SK-N-SH (cell line): Measurements from ENCODE around the gene HOXD10. TPM values are rescaled to one million over a fixed set of nuclear protein-coding genes. Genes with fewer than 3 reads are reported as not detected.

Source experiments
- CTCF ChIA-PET: fragments of 300-600, 350-600 bp; formaldehyde crosslinking; extraction: SDS; loops from one replicate; lab custom pipeline; 2021; lab: Yijun Ruan, JAX
- POLR2A ChIA-PET: fragments of 350-600 bp; sonication (Branson Sonifier 250); formaldehyde crosslinking; extraction: SDS; loops from one replicate; lab custom pipeline; 2020; ENCODE audit warnings: antibody characterized with exemption, inconsistent platforms; lab: Yijun Ruan, JAX
- DNase-seq: peaks from one replicate; pipeline ENCODE4 v3.0.0; 2012
- H2AFZ ChIP-seq: fragments of 200-600 bp; sonication (generic); 2 replicates; pipeline ENCODE4 v1.8.1; 2016; ENCODE audit warnings: antibody characterized with exemption, mild to moderate bottlenecking, low read depth
- H3F3A ChIP-seq: fragments of 200-600 bp; sonication (generic); replicated peaks from 2 replicates; pipeline ENCODE3; 2016; ENCODE audit warnings: antibody characterized with exemption, mild to moderate bottlenecking; ENCODE audit not compliant: insufficient read depth
- H3K27ac ChIP-seq, 2 experiments: fragments of 200-500 bp in 1 of 2; fragments of 200-600 bp in 1 of 2; sonication (Bioruptor generic) in 1 of 2; sonication (generic), shearing (Covaris generic) in 1 of 2; 2 replicates each; pipeline versions ENCODE4 v1.5.1 to v1.6.1; 2014 to 2016; ENCODE audit warnings: low read depth in 2 of 2, inconsistent platforms in 1 of 2, low read length in 1 of 2, mild to moderate bottlenecking in 1 of 2, mixed read lengths in 1 of 2
- H3K27me3 ChIP-seq: fragments of 200-600 bp; sonication (generic), shearing (Covaris generic); 2 replicates; pipeline ENCODE4 v1.6.1; 2016; ENCODE audit warnings: mixed run types; ENCODE audit not compliant: insufficient read depth
- H3K36me3 ChIP-seq, 2 experiments: fragments of 200-500 bp in 1 of 2; fragments of 200-600 bp in 1 of 2; sonication (Bioruptor generic) in 1 of 2; sonication (generic) in 1 of 2; replicated peaks in 1 of 2; 2 replicates each; pipeline versions ENCODE3 to v1.5.1; 2014 to 2016; ENCODE audit warnings: low read length in 1 of 2, mild to moderate bottlenecking in 1 of 2; ENCODE audit not compliant: insufficient read depth in 2 of 2, control insufficient read depth in 1 of 2
- H3K4me1 ChIP-seq, 2 experiments: fragments of 200-500 bp in 1 of 2; fragments of 200-600 bp in 1 of 2; sonication (Bioruptor generic) in 1 of 2; sonication (generic), shearing (Covaris generic) in 1 of 2; 2 replicates each; pipeline versions ENCODE4 v1.5.1 to v1.6.1; 2014 to 2016; ENCODE audit warnings: low read depth in 1 of 2, low read length in 1 of 2, mixed run types in 1 of 2; ENCODE audit not compliant: insufficient read depth in 2 of 2, control insufficient read depth in 1 of 2
- H3K4me2 ChIP-seq: fragments of 200-600 bp; sonication (generic), shearing (Covaris generic); 2 replicates; pipeline ENCODE4 v1.6.1; 2017; ENCODE audit warnings: mixed run types
- H3K4me3 ChIP-seq, 2 experiments: fragments of 200-500 bp in 1 of 2; fragments of 200-600 bp in 1 of 2; sonication (Bioruptor generic) in 1 of 2; sonication (generic), shearing (Covaris generic) in 1 of 2; 2 replicates each; pipeline versions ENCODE4 v1.5.1 to v1.8.1; 2014 to 2016; ENCODE audit warnings: low read depth in 2 of 2, inconsistent platforms in 1 of 2, low read length in 1 of 2, mild to moderate bottlenecking in 1 of 2, mixed read lengths in 1 of 2, moderate library complexity in 1 of 2
- H3K79me2 ChIP-seq: fragments of 200-600 bp; sonication (generic); 2 replicates; pipeline ENCODE4 v1.8.1; 2017; ENCODE audit warnings: mild to moderate bottlenecking; ENCODE audit not compliant: insufficient read depth
- H3K9ac ChIP-seq: fragments of 200-600 bp; sonication (generic); 2 replicates; pipeline ENCODE4 v1.6.1; 2017; ENCODE audit warnings: mixed run types
- H3K9me2 ChIP-seq: fragments of 200-600 bp; sonication (generic); 2 replicates; pipeline ENCODE4 v1.6.1; 2017; ENCODE audit warnings: mixed run types
- H3K9me3 ChIP-seq: fragments of 200-600 bp; sonication (generic); 2 replicates; pipeline ENCODE4 v1.6.1; 2017; ENCODE audit warnings: mixed run types, mild to moderate bottlenecking, moderate library complexity
- H4K20me1 ChIP-seq: fragments of 200-600 bp; sonication (generic); 2 replicates; pipeline ENCODE4 v1.6.1; 2017; ENCODE audit warnings: mild to moderate bottlenecking, mixed run types; ENCODE audit not compliant: insufficient read depth
- ELF1 ChIP-seq: IDR thresholded peaks from 2 replicates; pipeline ENCODE4 v1.4.0; 2012
- FOXJ3 ChIP-seq: sonication (generic); formaldehyde crosslinking; IDR thresholded peaks from 2 replicates; pipeline ENCODE4 v1.5.1; 2020; ENCODE audit warnings: mild to moderate bottlenecking, missing genetic modification reagents
- FOXM1 ChIP-seq: IDR thresholded peaks from 2 replicates; pipeline ENCODE4 v1.4.0; 2012; ENCODE audit warnings: low read depth, mild to moderate bottlenecking
- JUND ChIP-seq: IDR thresholded peaks from 2 replicates; pipeline ENCODE4 v1.4.0; 2012
- MEF2A ChIP-seq: IDR thresholded peaks from 2 replicates; pipeline ENCODE4 v1.4.0; 2012; ENCODE audit warnings: low read depth, borderline replicate concordance
- NRF1 ChIP-seq: IDR thresholded peaks from 2 replicates; pipeline ENCODE4 v1.6.1; 2012; ENCODE audit warnings: low read depth, mild to moderate bottlenecking, low read length
- PBX3 ChIP-seq: IDR thresholded peaks from 2 replicates; pipeline ENCODE4; 2012
- RXRA ChIP-seq: IDR thresholded peaks from 2 replicates; pipeline ENCODE4 v1.4.0; 2012; ENCODE audit warnings: low read depth, mild to moderate bottlenecking, borderline replicate concordance
- SIN3A ChIP-seq: IDR thresholded peaks from 2 replicates; pipeline ENCODE4 v1.6.1; 2012; ENCODE audit warnings: low read depth, mild to moderate bottlenecking, low read length, moderate library complexity, borderline replicate concordance
- TAF1 ChIP-seq: IDR thresholded peaks from 2 replicates; pipeline ENCODE4 v1.6.1; 2012; ENCODE audit warnings: low read depth, mild to moderate bottlenecking, low read length, moderate library complexity, borderline replicate concordance
- WGBS: methylation state at CpG from one replicate; pipeline ENCODE4 v1.1.6; 2017; ENCODE audit warnings: low lambda C conversion rate; 5-methylcytosine and 5-hydroxymethylcytosine counted together
- polyA plus RNA-seq, 3 experiments: library from polyadenylated mRNA; depleted of rRNA; stranded (reverse); fragments of >200 nt; gene quantifications; 2 replicates each; pipeline ENCODE4 v1.2.3, GENCODE V29; 2012

Gene HOXD10
- polyA plus RNA-seq, 1 of the 3 experiments (the other 2 are of a cell fraction): 0.10 TPM

- Histone ChIP-seq H3K4me3 (no peak overlapping the region), H3K9me3 (no peaks in the 10 kb centered on the region), H2AFZ (no peak overlapping the region), H3K4me2 (no peak overlapping the region), H3K36me3 (peaks cover 0 to 27% of the 10 kb centered on the region in 2 experiments), H3K27ac (no peak overlapping the region), H4K20me1 (no peaks in the 10 kb centered on the region), H3F3A (no peaks in the 10 kb centered on the region)
- ChIA-PET POLR2A (interaction anchor here (1.1 kb wide), 1 partner anchor 19 kb away, joined by 3 read pairs; no protein-coding TSS in a partner anchor), CTCF (interaction anchor here (0.8 to 6.2 kb wide), 8 partner anchors 12 to 494 kb away, joined by 3 to 53 read pairs (median 4); no protein-coding TSS in a partner anchor)
- WGBS: 79% methylated on average over 6 of the region's 6 CpGs
- no peak for TF ChIP-seq MEF2A
- TF ChIP-seq PBX3: no peak
- TF ChIP-seq JUND: no peak
- TF ChIP-seq NRF1: no peak
- no peak for TF ChIP-seq RXRA
- no peak for TF ChIP-seq TAF1
- no peak for TF ChIP-seq FOXJ3 (CRISPR knock-in tag)
- TF ChIP-seq, all 33 proteins: peak for 0
- Histone ChIP-seq H3K4me1 (peaks cover 0 to 8% of the 10 kb centered on the region in 2 experiments; a peak in 2 of 4 replicates), H3K79me2 (no peaks in the 10 kb centered on the region), H3K27me3 (no peaks in the 10 kb centered on the region), H3K9ac (no peak overlapping the region), H3K9me2 (no peaks in the 10 kb centered on the region)
- DNase-seq: no peak
Measured at GRCh38 chr2:176155356-176156044, 38.9 kb downstream of the HOXD10 start.

GRCh38 chr2:176156301-176156806 is 39.8 kb downstream of the HOXD10 start:
- Histone ChIP-seq H3K27me3 (no peaks in the 10 kb centered on the region), H3K9me2 (no peaks in the 10 kb centered on the region), H3K4me2 (0 out of 2 replicates have a peak overlapping the region, but pooled peaks have one; percentile 81), H2AFZ (no peak overlapping the region), H3K9me3 (no peaks in the 10 kb centered on the region), H4K20me1 (no peaks in the 10 kb centered on the region), H3F3A (no peaks in the 10 kb centered on the region), H3K4me3 (peak overlapping the region in 1 of 2 experiments; percentile 54; a peak in 2 of 4 replicates), H3K4me1 (peaks cover 0 to 8% of the 10 kb centered on the region in 2 experiments; a peak in 2 of 4 replicates), H3K27ac (peak overlapping the region in 1 of 2 experiments; percentile 89; a peak in 2 of 4 replicates), H3K36me3 (peaks cover 0 to 27% of the 10 kb centered on the region in 2 experiments), H3K9ac (no peak overlapping the region), H3K79me2 (no peaks in the 10 kb centered on the region)
- DNase-seq: peak; percentile 66
- no peak for TF ChIP-seq ELF1
- TF ChIP-seq FOXM1: no peak
- no peak for TF ChIP-seq SIN3A
- ChIA-PET CTCF (interaction anchor here (1.4 to 6.2 kb wide), 3 partner anchors 13 to 298 kb away, joined by 5 to 53 read pairs (median 14); no protein-coding TSS in a partner anchor), POLR2A (interaction anchor here (2.3 kb wide), 1 partner anchor 20 kb away, joined by 9 read pairs; no protein-coding TSS in a partner anchor)
- 97% methylated on average over 6 of the region's 8 CpGs for WGBS
